HL-60 (cell line): Measurements from ENCODE around the gene FAM222B.

Experiments used
- DNase-seq, 2 experiments: peaks; one replicate each; pipeline ENCODE4 v3.0.0-alpha.2; 2010 to 2020; ENCODE audit warnings: low read depth in 1 of 2, low spot score in 1 of 2
- H3K27ac ChIP-seq: fragments of 250-450 bp; sonication (Bioruptor Pico); replicated peaks from 2 replicates; pipeline ENCODE4 v1.5.1; 2020; ENCODE audit warnings: mild to moderate bottlenecking, moderate library complexity
- H3K27me3 ChIP-seq: fragments of 250-450 bp; sonication (Bioruptor Pico); 2 replicates; pipeline ENCODE4 v1.5.1; 2021; ENCODE audit warnings: mild to moderate bottlenecking, moderate library complexity; ENCODE audit not compliant: insufficient read depth, poor library complexity, severe bottlenecking
- H3K4me3 ChIP-seq: replicated peaks from 2 replicates; pipeline ENCODE4 v1.5.1; 2011; ENCODE audit warnings: mild to moderate bottlenecking, control low read depth, low read length; ENCODE audit not compliant: insufficient read depth
- CTCF ChIP-seq: IDR thresholded peaks from one replicate; pipeline ENCODE4 v1.5.1; 2011; ENCODE audit warnings: low read length, control low read depth, inconsistent platforms; ENCODE audit not compliant: insufficient read depth
- GABPA ChIP-seq: IDR thresholded peaks from 2 replicates; pipeline ENCODE4 v1.6.1; 2012; ENCODE audit warnings: low read depth
- POLR2AphosphoS5 ChIP-seq: IDR thresholded peaks from 2 replicates; pipeline ENCODE4 v1.6.1; 2012; ENCODE audit warnings: low read depth
- REST ChIP-seq: IDR thresholded peaks from 2 replicates; pipeline ENCODE4 v1.6.1; 2012; ENCODE audit warnings: low read depth; ENCODE audit not compliant: insufficient replicate concordance
- SPI1 ChIP-seq: IDR thresholded peaks from 2 replicates; pipeline ENCODE4 v1.6.1; 2012; ENCODE audit warnings: low read depth, mild to moderate bottlenecking, borderline replicate concordance

Gene FAM222B

GRCh38 chr17:28744104-28744971 is 98.3 kb downstream of the FAM222B start:
- no peak; the same call in 1 of the 2 replicates for TF ChIP-seq POLR2AphosphoS5
- TF ChIP-seq CTCF, result no peak
- no peak for TF ChIP-seq REST
- no peak for TF ChIP-seq GABPA
- TF ChIP-seq SPI1, result no peak
- peak in 1 of 2 experiments; percentile 57 for DNase-seq
- Histone ChIP-seq H3K27ac (peak overlapping the region; percentile 48), H3K27me3 (no peaks in the 10 kb centered on the region), H3K4me3 (peak overlapping the region; percentile 46)

- H3K27ac ChIP-seq, result peak within 1 kb of the TSS; percentile 73
- DNase-seq, result peak; percentile 66 to 73
- peak; percentile 13; the same call in 1 of the 2 replicates for TF ChIP-seq POLR2AphosphoS5
- TF ChIP-seq CTCF, result no peak
- peak within 1 kb of the TSS; percentile 54 for H3K4me3 ChIP-seq
- H3K27me3 ChIP-seq, result no peaks in the 10 kb centered on the region
These were observed 99.1 kb downstream of the FAM222B start, which contains the start of gene TRAF4 for GRCh38 chr17:28743243-28744103. Gene TRAF4 (plus strand): TSS chr17:28744011. CDS start chr17:28744113, 102 bp downstream.

GRCh38 chr17:28741358-28742349 is 100.9 kb downstream of the FAM222B start:
- TF ChIP-seq SPI1 (peak; percentile 85), POLR2AphosphoS5 (peak; percentile 96), GABPA (no peak), REST (no peak)
- H3K27ac ChIP-seq, result peak overlapping the region; percentile 57
- no peak overlapping the region for H3K4me3 ChIP-seq
- peak; percentile 91 to 93 for DNase-seq
- no peaks in the 10 kb centered on the region for H3K27me3 ChIP-seq
